ENCODE data around the gene SDR42E1. TPM values are rescaled to one million over a fixed set of nuclear protein-coding genes. Genes with fewer than 3 reads are reported as not detected.
A peak's percentile ranks its signal among the peaks of the same experiment; 100 is the strongest.
"Not testable (repeated sequence)": the region's sequence is repeated elsewhere in the genome, so short reads cannot be mapped to it uniquely, and the experiment has no call there.

Gene SDR42E1
- total and polyA plus RNA-seq, 9 of the 15 experiments (the other 6 are each of a cell fraction or from before 2014, with no cell fraction given) = 0.13 to 1.3 (median 0.42) TPM

GRCh38 chr16:82010649-82011048 is 621 bp downstream of the SDR42E1 start (continued):
- TF ChIP-seq PRMT5 (CRISPR knock-in tag; IDR thresholded peaks at IDR 0.05) (no peak), SMAD1 (IDR thresholded peaks at IDR 0.05; ENCODE audit: low read depth, low read length, partially characterized antibody) (no peak)

GRCh38 chr16:82009789-82010188 is 1.5 kb downstream of the SDR42E1 start:
- H3K9me1 ChIP-seq (ENCODE audit: control insufficient read depth, insufficient read depth, low read length); H3K36me3 ChIP-seq (ENCODE audit: control insufficient read depth, insufficient read depth, low read length); H3K4me1 ChIP-seq (replicated peaks in 1 of 2; ENCODE audit: control insufficient read depth in 2 of 2, insufficient read depth in 2 of 2, low read length in 2 of 2); DNase-seq (ENCODE audit: extremely low read depth in 1 of 4, low spot score in 3 of 4); CTCF ChIA-PET (ENCODE audit: low intra/inter-chr PET ratio); H2AFZ ChIP-seq (ENCODE audit: low read depth, low read length); POLR2A ChIA-PET; in situ Hi-C loops (cut with MboI); H3K9ac ChIP-seq (ENCODE audit: insufficient read depth in 1 of 2, low read depth in 2 of 2, low read length in 2 of 2); H3K4me3 ChIP-seq; ATAC-seq; BruUV-seq (replicated peaks); H4K20me1 ChIP-seq (replicated peaks; ENCODE audit: control insufficient read depth, insufficient read depth, low read length); H3K27me3 ChIP-seq (ENCODE audit: control insufficient read depth in 2 of 2, insufficient read depth in 2 of 2, low read length in 2 of 2); intact Hi-C loops (cut with micrococcal nuclease); H3K79me2 ChIP-seq (ENCODE audit: control insufficient read depth, insufficient read depth, low read length); H3K4me2 ChIP-seq (ENCODE audit: insufficient read depth, low read length); H3K9me3 ChIP-seq (replicated peaks; ENCODE audit: control insufficient read depth, insufficient read depth, low read depth, low read length); FAIRE-seq; H3K27ac ChIP-seq (ENCODE audit: extremely low read depth, low read depth, low read length): not testable (repeated sequence)
- WGBS (ENCODE audit: insufficient coverage, low coverage, missing lambda C conversion rate) = 2% methylated on average over 4 of the region's 4 CpGs

DNA sequence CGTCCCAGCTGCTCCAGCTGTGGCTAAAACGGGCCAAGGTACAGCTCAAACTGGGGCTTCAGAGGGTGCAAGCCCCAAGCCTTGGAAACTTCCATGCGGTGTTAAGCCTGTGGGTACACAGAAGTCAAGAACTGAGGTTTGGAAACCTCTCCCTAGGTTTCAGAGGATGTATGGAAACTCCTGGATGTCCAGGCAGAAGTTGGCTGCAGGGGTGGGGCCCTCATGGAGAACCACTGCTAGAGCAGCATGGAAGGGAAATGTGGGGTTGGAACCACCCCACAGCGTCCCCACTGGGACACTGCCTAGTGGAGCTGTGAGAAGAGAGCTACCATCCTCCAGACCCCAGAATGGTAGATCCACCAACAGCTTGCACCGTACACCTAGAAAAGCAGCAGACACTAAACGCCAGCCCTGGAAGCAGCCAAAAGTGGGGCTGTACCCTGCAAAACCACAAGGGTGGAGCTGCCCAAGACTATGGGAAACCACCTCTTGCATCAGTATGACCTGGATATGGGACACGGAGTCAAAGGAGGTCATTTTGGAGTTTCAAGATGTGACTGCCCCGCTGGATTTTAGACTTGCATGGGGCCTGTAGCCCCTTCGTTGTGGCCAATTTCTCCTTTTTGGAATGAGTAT is 2.2 kb downstream of the SDR42E1 start:
- Histone ChIP-seq H3K4me1 (replicated peaks in 1 of 2; ENCODE audit: control insufficient read depth in 2 of 2, insufficient read depth in 2 of 2, low read length in 2 of 2) (peaks cover 0 to 4% of the 10 kb centered on the region in 2 experiments; a peak in 1 of 5 replicates), H3K9ac (ENCODE audit: insufficient read depth in 1 of 2, low read depth in 2 of 2, low read length in 2 of 2) (no peak overlapping the region), H3K27ac (ENCODE audit: extremely low read depth, low read depth, low read length) (no peak overlapping the region), H3K4me3 (no peak overlapping the region), H3K9me3 (replicated peaks; ENCODE audit: control insufficient read depth, insufficient read depth, low read depth, low read length) (0 out of 2 replicates have a peak, but pooled peaks cover 2% of the 10 kb centered on the region), H3K4me2 (ENCODE audit: insufficient read depth, low read length) (no peak overlapping the region), H3K36me3 (ENCODE audit: control insufficient read depth, insufficient read depth, low read length) (no peaks in the 10 kb centered on the region), H2AFZ (ENCODE audit: low read depth, low read length) (no peak overlapping the region), H4K20me1 (replicated peaks; ENCODE audit: control insufficient read depth, insufficient read depth, low read length) (no peaks in the 10 kb centered on the region), H3K79me2 (ENCODE audit: control insufficient read depth, insufficient read depth, low read length) (no peaks in the 10 kb centered on the region), H3K9me1 (ENCODE audit: control insufficient read depth, insufficient read depth, low read length) (no peaks in the 10 kb centered on the region), H3K27me3 (ENCODE audit: control insufficient read depth in 2 of 2, insufficient read depth in 2 of 2, low read length in 2 of 2) (peaks cover 0 to 4% of the 10 kb centered on the region in 2 experiments; a peak in 1 of 5 replicates)
- ChIA-PET POLR2A (no interaction called here), CTCF (ENCODE audit: low intra/inter-chr PET ratio) (no interaction called here)
- FAIRE-seq (no peak), ATAC-seq (no peak), DNase-seq (ENCODE audit: extremely low read depth in 1 of 4, low spot score in 3 of 4) (no peak)
- no TSS peak for BruUV-seq (replicated peaks)
- 0% methylated on average over 9 of the region's 9 CpGs for WGBS (ENCODE audit: insufficient coverage, low coverage, missing lambda C conversion rate)
- in situ Hi-C loops (cut with MboI) = no loop called here
- intact Hi-C loops (cut with micrococcal nuclease) = no loop called here
- TF ChIP-seq ZFP36 (IDR thresholded peaks at IDR 0.05; ENCODE audit: low read depth, low read length, partially characterized antibody) (peak; percentile 62), CBX5 (IDR thresholded peaks at IDR 0.05; ENCODE audit: borderline replicate concordance, low read depth) (peak; percentile 83; the same call in 1 of the 2 replicates), PHB2 (IDR thresholded peaks at IDR 0.05; ENCODE audit: low read depth) (no peak), ZNF408 (CRISPR knock-in tag; IDR thresholded peaks at IDR 0.05; ENCODE audit: low read depth) (no peak), CBX3 (IDR thresholded peaks at IDR 0.05; ENCODE audit: borderline replicate concordance in 1 of 2, low read length in 2 of 2) (0 out of 3 replicates have a peak, but pooled peaks of 1 of the 2 experiments have one; percentile 22), ZBTB7A (IDR thresholded peaks at IDR 0.05; ENCODE audit: borderline replicate concordance, control insufficient read depth, low read depth, low read length) (no peak), ZNF212 (CRISPR knock-in tag; IDR thresholded peaks at IDR 0.05) (no peak), TRIM28 (IDR thresholded peaks at IDR 0.05) (peak; percentile 33; the same call in 1 of the 2 replicates), CBX1 (IDR thresholded peaks at IDR 0.05; ENCODE audit: low read depth) (peak; percentile 47; the same call in 1 of the 2 replicates)
- TF ChIP-seq, protein P1, sequence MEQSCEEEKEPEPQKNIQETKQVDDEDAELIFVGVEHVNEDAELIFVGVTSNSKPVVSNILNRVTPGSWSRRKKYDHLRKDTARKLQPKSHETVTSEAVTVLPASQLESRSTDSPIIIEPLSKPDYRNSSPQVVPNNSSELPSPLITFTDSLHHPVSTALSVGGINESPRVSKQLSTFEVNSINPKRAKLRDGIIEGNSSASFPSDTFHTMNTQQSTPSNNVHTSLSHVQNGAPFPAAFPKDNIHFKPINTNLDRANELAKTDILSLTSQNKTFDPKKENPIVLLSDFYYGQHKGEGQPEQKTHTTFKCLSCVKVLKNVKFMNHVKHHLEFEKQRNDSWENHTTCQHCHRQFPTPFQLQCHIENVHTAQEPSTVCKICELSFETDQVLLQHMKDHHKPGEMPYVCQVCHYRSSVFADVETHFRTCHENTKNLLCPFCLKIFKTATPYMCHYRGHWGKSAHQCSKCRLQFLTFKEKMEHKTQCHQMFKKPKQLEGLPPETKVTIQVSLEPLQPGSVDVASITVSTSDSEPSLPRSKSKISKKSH (CRISPR knock-in tag; IDR thresholded peaks at IDR 0.05) = 0 out of 2 replicates have a peak, but pooled peaks have one; percentile 63
